ENCODE results near the gene SPIRE2. TPM values are rescaled to one million over a fixed set of nuclear protein-coding genes. Genes with fewer than 3 reads are reported as not detected.
"Not testable (repeated sequence)": the region's sequence is repeated elsewhere in the genome, so short reads cannot be mapped to it uniquely, and the experiment has no call there.

The SPIRE2 gene
- polyA plus RNA-seq (2013, experiment 1 of 2; ENCODE audit: insufficient read length) = 1.0 TPM
- polyA plus RNA-seq (2013, experiment 2 of 2; ENCODE audit: insufficient read length) = 1.3 TPM

- peak; percentile 73 for DNase-seq
Measured at GRCh38 chr16:89828199-89828869, at the start of gene SPIRE2. Gene SPIRE2 (plus strand): TSS chr16:89828475. CDS start chr16:89828551, 76 bp downstream.

- no peak for DNase-seq
Measured at GRCh38 chr16:89779231-89779908, 48.9 kb upstream of the SPIRE2 start.

- no peak for DNase-seq
Measured at GRCh38 chr16:89779909-89780305, 48.4 kb upstream of the SPIRE2 start.

- DNase-seq = no peak
Measured at GRCh38 chr16:89782489-89782888, 45.8 kb upstream of the SPIRE2 start.

GRCh38 chr16:89783952-89784351 is 44.3 kb upstream of the SPIRE2 start:
- not testable (repeated sequence) for DNase-seq

- DNase-seq = no peak
Measured at GRCh38 chr16:89784406-89784805, 43.9 kb upstream of the SPIRE2 start.

- no peak for DNase-seq
Measured at GRCh38 chr16:89785523-89786155, 42.6 kb upstream of the SPIRE2 start.

- DNase-seq = no peak
Measured at GRCh38 chr16:89786474-89787364, 41.6 kb upstream of the SPIRE2 start.

- no peak for DNase-seq
Measured at GRCh38 chr16:89787365-89787805, 40.9 kb upstream of the SPIRE2 start.

- DNase-seq = no peak
Measured at GRCh38 chr16:89791278-89791995, 36.8 kb upstream of the SPIRE2 start.

GRCh38 chr16:89793092-89793491 is 35.2 kb upstream of the SPIRE2 start:
- DNase-seq = peak; percentile 15

- DNase-seq = no peak
Measured at GRCh38 chr16:89793955-89794354, 34.3 kb upstream of the SPIRE2 start.

GRCh38 chr16:89795676-89796075 is 32.6 kb upstream of the SPIRE2 start:
- no peak for DNase-seq

GRCh38 chr16:89796104-89796503 is 32.2 kb upstream of the SPIRE2 start:
- DNase-seq = no peak

GRCh38 chr16:89798126-89798525 is 30.1 kb upstream of the SPIRE2 start:
- no peak for DNase-seq

GRCh38 chr16:89798832-89799370 is 29.4 kb upstream of the SPIRE2 start:
- no peak for DNase-seq

- DNase-seq = peak; percentile 14
Measured at GRCh38 chr16:89801800-89802199, 26.5 kb upstream of the SPIRE2 start.

- peak; percentile 84 for DNase-seq
Measured at GRCh38 chr16:89805136-89805905, 23.0 kb upstream of the SPIRE2 start.

GRCh38 chr16:89806589-89807193 is 21.6 kb upstream of the SPIRE2 start:
- not testable (repeated sequence) for DNase-seq

GRCh38 chr16:89808475-89808874 is 19.8 kb upstream of the SPIRE2 start:
- no peak for DNase-seq
